BLaER1 treated with 17β-estradiol and CSF1 and Interleukin-3, amounts not matched to agents 10 nM and 100 nM (cell line): ENCODE results near the gene AK9.
"Not testable (repeated sequence)": the region's sequence is repeated elsewhere in the genome, so short reads cannot be mapped to it uniquely, and the experiment has no call there.

ENCODE experiments used
- H3K27ac ChIP-seq, 11 experiments: shearing (Covaris generic); formaldehyde crosslinking; 2 replicates each; pipeline ENCODE4 v1.8.1; 2022
- H3K27me3 ChIP-seq, 11 experiments: shearing (Covaris generic); formaldehyde crosslinking; 2 replicates each; pipeline ENCODE4 v1.8.1; 2022
- H3K36me3 ChIP-seq, 11 experiments: shearing (Covaris generic); formaldehyde crosslinking; 2 replicates each; pipeline ENCODE4 v1.8.1; 2022
- H3K4me1 ChIP-seq, 10 experiments: shearing (Covaris generic); formaldehyde crosslinking; 2 replicates each; pipeline ENCODE4 v1.8.1; 2022
- H3K4me2 ChIP-seq, 11 experiments: shearing (Covaris generic); formaldehyde crosslinking; 2 replicates each; pipeline ENCODE4 v1.8.1; 2022
- H3K4me3 ChIP-seq, 10 experiments: shearing (Covaris generic); formaldehyde crosslinking; 2 replicates each; pipeline ENCODE4 v1.8.1; 2022
- H3K9ac ChIP-seq, 11 experiments: shearing (Covaris generic); formaldehyde crosslinking; 2 replicates each; pipeline ENCODE4 v1.8.1; 2022
- H3K9me3 ChIP-seq, 11 experiments: shearing (Covaris generic); formaldehyde crosslinking; replicated peaks in 1 of 11; 2 replicates each; pipeline ENCODE4 v1.8.1; 2022
- H4K20me1 ChIP-seq, 11 experiments: shearing (Covaris generic); formaldehyde crosslinking; 2 replicates each; pipeline ENCODE4 v1.8.1; 2022
- Cebpa-rat ChIP-seq, 11 experiments: shearing (Covaris generic); IDR thresholded peaks; 2 replicates each; pipeline ENCODE4 v1.8.1; 2022

The AK9 gene

DNA sequence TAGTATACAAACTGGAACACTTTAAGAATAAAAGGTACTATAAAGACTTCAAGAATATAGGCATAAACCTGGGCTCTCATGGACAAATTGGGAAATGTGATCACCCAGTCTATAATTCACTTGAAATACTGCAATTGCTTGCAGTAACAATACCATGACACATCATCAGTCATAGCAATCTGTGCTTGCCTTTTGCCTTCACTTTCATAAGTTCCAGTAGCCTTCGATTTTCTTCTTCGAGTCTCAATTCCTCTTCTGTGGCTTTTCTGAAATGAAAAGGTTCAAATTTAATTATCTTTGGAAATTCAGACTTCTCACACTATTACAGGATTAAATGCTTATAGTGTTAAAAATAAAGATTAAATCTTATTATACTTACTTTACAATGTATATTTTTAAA, 111.6 kb downstream of the AK9 start:
- Histone ChIP-seq H3K27me3 (no peaks in the 10 kb centered on the region), H3K4me2 (no peak overlapping the region), H3K9me3 (peaks cover 0 to 3% (median 0%) of the 10 kb centered on the region in 11 experiments; a peak in 2 of 22 replicates), H3K4me1 (no peaks in the 10 kb centered on the region), H3K36me3 (0 out of 22 replicates have a peak, but pooled peaks cover 0 to 4% (median 0%) of the 10 kb centered on the region in 11 experiments), H3K4me3 (no peak overlapping the region), H3K27ac (no peak overlapping the region), H3K9ac (no peak overlapping the region), H4K20me1 (no peaks in the 10 kb centered on the region)
- no peak for TF ChIP-seq Cebpa-rat (IDR thresholded peaks at IDR 0.05)

DNA sequence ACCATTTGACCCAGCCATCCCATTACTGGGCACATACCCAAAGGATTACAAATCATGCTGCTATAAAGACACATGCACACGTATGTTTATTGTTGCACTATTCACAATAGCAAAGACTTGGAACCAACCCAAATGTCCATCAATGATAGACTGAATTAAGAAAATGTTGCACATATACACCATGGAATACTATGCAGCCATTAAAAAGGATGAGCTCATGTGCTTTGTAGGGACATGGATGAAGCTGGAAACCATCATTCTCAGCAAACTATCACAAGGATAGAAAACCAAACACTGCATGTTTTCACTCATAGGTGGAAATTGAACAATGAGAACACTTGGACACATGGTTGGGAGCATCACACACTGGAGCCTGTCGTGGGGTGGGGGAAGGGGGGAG, 121.1 kb downstream of the AK9 start:
- H3K4me2 ChIP-seq, H3K27ac ChIP-seq: not testable (repeated sequence)

DNA sequence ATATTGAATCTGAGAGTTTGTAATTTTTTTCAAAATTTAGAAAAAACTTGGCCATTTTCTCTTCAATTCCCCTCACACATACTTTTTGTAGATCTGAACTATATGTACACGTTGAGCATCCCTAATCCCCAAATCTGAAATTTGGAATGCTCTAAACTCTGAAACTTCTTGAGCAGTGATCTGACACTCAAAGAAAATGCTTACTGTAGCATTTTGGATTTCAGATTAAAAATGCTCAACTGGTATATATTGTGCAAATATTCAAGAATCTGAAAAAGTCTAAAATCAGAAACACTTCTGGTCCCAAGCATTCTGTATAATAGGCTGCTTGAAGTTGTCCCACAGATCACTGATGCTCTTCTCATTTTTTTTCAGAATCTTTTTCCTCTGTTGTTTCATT, 129.2 kb downstream of the AK9 start:
- no peak for TF ChIP-seq Cebpa-rat (IDR thresholded peaks at IDR 0.05)
- Histone ChIP-seq H3K9ac (no peak overlapping the region), H3K27me3 (no peaks in the 10 kb centered on the region), H4K20me1 (no peaks in the 10 kb centered on the region), H3K4me3 (no peak overlapping the region), H3K27ac (no peak overlapping the region), H3K36me3 (peaks cover 0 to 10% (median 0%) of the 10 kb centered on the region in 11 experiments; a peak in 2 of 22 replicates), H3K4me1 (no peaks in the 10 kb centered on the region), H3K9me3 (peaks cover 9 to 16% (median 11%) of the 10 kb centered on the region in 11 experiments), H3K4me2 (no peak overlapping the region)

More for the DNA sequence above, 121.1 kb downstream of the AK9 start:
- H3K27me3 ChIP-seq, H4K20me1 ChIP-seq, H3K36me3 ChIP-seq, H3K4me3 ChIP-seq, H3K9ac ChIP-seq, H3K4me1 ChIP-seq: not testable (repeated sequence)
- peaks cover 0 to 13% (median 0%) of the 10 kb centered on the region in 11 experiments; a peak in 3 of 22 replicates for H3K9me3 ChIP-seq

DNA sequence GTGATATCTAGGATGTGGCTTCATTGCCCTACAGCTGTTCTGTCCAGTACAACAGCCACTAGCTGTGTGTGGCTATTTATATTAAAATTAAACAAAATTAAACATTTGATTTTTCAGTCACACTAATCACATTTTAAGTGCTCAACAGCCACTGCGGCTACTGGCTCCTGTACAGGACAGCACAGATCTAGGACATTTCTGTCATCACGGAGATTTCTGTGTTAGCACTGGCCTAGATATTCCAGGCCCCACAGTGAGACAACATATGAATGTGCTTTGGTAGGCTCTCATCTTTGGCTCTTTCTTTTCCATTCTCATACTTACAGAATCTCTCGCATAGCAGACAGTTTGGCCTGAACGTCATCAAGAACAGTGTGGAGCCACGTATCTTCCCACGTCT, 159.6 kb downstream of the AK9 start:
- Histone ChIP-seq H4K20me1 (no peaks in the 10 kb centered on the region), H3K36me3 (no peaks in the 10 kb centered on the region), H3K9ac (no peak overlapping the region), H3K4me2 (no peak overlapping the region), H3K9me3 (no peaks in the 10 kb centered on the region), H3K27me3 (no peaks in the 10 kb centered on the region), H3K4me1 (no peaks in the 10 kb centered on the region), H3K27ac (no peak overlapping the region), H3K4me3 (no peak overlapping the region)
- no peak for TF ChIP-seq Cebpa-rat (IDR thresholded peaks at IDR 0.05)

DNA sequence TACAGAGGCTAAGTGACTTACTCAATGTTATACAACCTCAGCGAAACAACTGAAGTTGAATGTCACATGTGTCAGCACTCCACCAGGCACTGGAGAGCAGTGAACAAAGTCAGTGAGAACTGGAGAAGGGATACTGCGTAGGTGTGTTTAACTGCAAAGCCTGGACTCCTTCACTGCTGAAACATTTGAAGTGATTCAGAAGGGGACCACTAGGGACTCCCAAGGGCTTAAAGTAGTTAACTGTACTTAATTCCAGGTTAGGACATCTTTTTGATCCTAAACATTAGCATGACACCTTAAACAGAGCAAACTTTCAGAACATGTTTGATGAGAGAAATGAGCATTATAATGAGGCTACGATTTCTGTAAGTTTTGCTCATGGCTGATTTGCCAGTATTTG, 163.0 kb downstream of the AK9 start:
- Histone ChIP-seq H3K36me3 (no peaks in the 10 kb centered on the region), H3K27me3 (no peaks in the 10 kb centered on the region), H3K27ac (no peak overlapping the region), H3K4me2 (no peak overlapping the region), H3K4me3 (no peak overlapping the region), H4K20me1 (no peaks in the 10 kb centered on the region), H3K9ac (no peak overlapping the region), H3K4me1 (peaks cover 0 to 6% (median 0%) of the 10 kb centered on the region in 10 experiments; a peak in 2 of 20 replicates), H3K9me3 (peaks cover 5 to 13% (median 11%) of the 10 kb centered on the region in 11 experiments; a peak in 12 of 22 replicates)
- no peak for TF ChIP-seq Cebpa-rat (IDR thresholded peaks at IDR 0.05)

DNA sequence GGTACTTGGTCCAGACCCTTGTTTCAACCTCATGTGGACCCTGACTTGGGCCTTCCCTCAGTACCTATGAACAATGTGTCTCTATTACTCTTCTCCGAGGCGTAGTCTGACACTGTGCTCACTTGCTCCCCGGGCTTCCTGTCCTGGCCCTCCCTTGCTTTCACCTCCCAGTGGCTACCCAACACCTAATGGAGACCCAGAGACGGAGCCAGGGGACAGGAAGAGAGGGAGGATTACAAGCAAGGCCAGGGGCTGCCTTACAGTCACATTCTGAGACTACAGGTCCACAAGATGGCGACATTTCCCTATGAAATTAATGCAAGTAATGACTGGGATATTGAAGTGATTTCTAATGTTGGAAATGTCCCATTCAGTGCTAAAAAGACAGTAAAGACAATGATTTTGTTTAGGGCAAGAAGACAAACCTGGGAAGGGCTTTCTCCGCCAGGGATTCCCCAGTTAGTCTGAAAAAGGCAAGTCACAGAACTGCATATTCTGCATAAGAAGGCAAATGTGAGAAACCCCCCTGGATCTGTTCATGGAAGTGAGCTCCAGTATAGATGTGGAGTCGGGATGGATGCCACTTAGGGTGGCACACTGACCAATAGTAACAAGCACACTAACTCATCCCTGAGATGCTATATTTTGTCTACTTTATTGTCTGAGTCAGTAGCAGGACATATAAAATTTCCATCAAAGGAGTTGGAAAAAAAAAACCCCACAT, 163.9 kb downstream of the AK9 start:
- no peaks in the 10 kb centered on the region for H4K20me1 ChIP-seq
- H3K27ac ChIP-seq: no peak overlapping the region
- peaks cover 0 to 6% (median 0%) of the 10 kb centered on the region in 10 experiments; a peak in 2 of 20 replicates for H3K4me1 ChIP-seq
- no peaks in the 10 kb centered on the region for H3K36me3 ChIP-seq
- 0 out of 22 replicates have a peak overlapping the region, but pooled peaks of 1 of the 11 experiments have one; percentile 26 for H3K9ac ChIP-seq
- no peak for TF ChIP-seq Cebpa-rat (IDR thresholded peaks at IDR 0.05)
- H3K27me3 ChIP-seq: no peaks in the 10 kb centered on the region
- H3K4me3 ChIP-seq: no peak overlapping the region
- H3K9me3 ChIP-seq: peaks cover 5 to 13% (median 11%) of the 10 kb centered on the region in 11 experiments; a peak in 12 of 22 replicates
- no peak overlapping the region for H3K4me2 ChIP-seq

DNA sequence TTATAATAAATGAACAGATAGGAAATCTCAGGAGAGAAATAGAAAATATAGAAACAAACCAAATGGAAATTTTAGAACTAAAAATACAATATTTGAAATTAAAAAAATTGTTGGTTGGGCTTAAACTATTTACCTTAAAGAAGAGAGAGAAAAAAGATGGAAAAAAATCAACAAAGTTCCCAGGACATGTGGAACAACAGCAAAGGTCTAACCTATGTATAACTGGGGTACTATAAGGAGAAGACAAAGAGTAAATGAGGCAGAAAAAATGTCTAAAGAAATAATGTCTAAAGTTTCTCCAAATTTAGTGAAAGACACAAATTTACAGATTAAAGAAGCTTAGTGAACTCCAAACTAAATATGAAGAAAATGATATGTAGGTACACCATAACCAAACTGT, 166.9 kb downstream of the AK9 start:
- no peaks in the 10 kb centered on the region for H3K27me3 ChIP-seq
- H3K27ac ChIP-seq: no peak overlapping the region
- H3K4me1 ChIP-seq: peaks cover 0 to 18% (median 0%) of the 10 kb centered on the region in 10 experiments; a peak in 3 of 20 replicates
- H3K36me3 ChIP-seq: no peaks in the 10 kb centered on the region
- no peak overlapping the region for H3K9ac ChIP-seq
- no peak overlapping the region for H3K4me2 ChIP-seq
- peaks cover 8 to 24% (median 21%) of the 10 kb centered on the region in 11 experiments; a peak in 19 of 22 replicates for H3K9me3 ChIP-seq
- no peak overlapping the region for H3K4me3 ChIP-seq
- H4K20me1 ChIP-seq: no peaks in the 10 kb centered on the region
- TF ChIP-seq Cebpa-rat (IDR thresholded peaks at IDR 0.05): no peak

DNA sequence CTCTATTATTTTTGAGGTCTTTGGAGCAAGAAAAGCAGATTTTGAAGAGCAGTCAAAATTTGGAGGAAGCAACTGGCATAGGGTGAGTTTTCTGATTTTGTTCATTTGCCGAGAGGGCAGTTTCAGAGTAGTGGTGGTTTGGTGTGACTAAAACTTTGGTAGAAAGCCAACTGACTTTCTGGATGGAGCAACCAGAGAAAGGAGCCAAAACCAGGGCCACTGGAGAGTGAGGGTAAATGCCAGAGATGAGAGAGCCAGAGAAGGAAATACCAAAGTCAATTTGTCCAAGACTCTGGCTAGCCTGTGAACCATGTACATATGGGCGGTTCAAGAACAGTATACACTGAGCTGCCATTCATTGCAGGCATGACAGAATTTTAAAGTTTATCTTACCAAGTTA, 167.5 kb downstream of the AK9 start:
- no peak overlapping the region for H3K9ac ChIP-seq
- peak overlapping the region in 1 of 11 experiments; percentile 11; a peak in 1 of 22 replicates for H3K27ac ChIP-seq
- H3K36me3 ChIP-seq: no peaks in the 10 kb centered on the region
- no peaks in the 10 kb centered on the region for H4K20me1 ChIP-seq
- peaks cover 8 to 26% (median 21%) of the 10 kb centered on the region in 11 experiments; a peak in 19 of 22 replicates for H3K9me3 ChIP-seq
- no peak for TF ChIP-seq Cebpa-rat (IDR thresholded peaks at IDR 0.05)
- no peaks in the 10 kb centered on the region for H3K27me3 ChIP-seq
- H3K4me2 ChIP-seq: 0 out of 22 replicates have a peak overlapping the region, but pooled peaks of 1 of the 11 experiments have one; percentile 35
- H3K4me3 ChIP-seq: no peak overlapping the region
- peaks cover 0 to 18% (median 0%) of the 10 kb centered on the region in 10 experiments; a peak in 3 of 20 replicates for H3K4me1 ChIP-seq

DNA sequence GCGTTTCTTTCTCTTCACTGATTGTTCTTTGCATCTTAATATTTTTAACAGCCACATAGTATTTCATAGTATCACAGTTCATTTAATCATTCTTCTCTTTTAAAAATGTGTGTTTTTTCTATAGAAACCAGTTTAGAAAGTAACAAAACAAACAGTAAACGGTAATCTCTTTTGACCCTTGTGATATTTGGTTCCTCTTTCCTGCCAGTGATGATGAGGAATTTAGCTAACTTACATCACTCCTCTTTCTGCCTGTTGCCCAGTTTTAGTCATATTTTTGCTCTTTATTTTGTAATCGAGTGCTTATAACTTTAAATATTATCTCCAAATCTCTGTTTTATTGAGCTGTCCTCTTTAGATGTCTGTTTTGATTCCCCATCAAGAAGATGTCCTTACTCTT, 169.9 kb downstream of the AK9 start:
- H3K4me2 ChIP-seq: no peak overlapping the region; a peak in 1 of 22 replicates
- H3K4me3 ChIP-seq: no peak overlapping the region
- peaks cover 10 to 30% (median 15%) of the 10 kb centered on the region in 10 experiments; a peak in 19 of 20 replicates for H3K4me1 ChIP-seq
- no peak for TF ChIP-seq Cebpa-rat (IDR thresholded peaks at IDR 0.05)
- no peaks in the 10 kb centered on the region for H3K36me3 ChIP-seq
- no peaks in the 10 kb centered on the region for H3K27me3 ChIP-seq
- H3K27ac ChIP-seq: peak overlapping the region in 2 of 11 experiments; percentile 43 to 58; a peak in 3 of 22 replicates
- no peak overlapping the region for H3K9ac ChIP-seq
- H3K9me3 ChIP-seq: peaks cover 8 to 26% (median 21%) of the 10 kb centered on the region in 11 experiments; a peak in 19 of 22 replicates
- no peaks in the 10 kb centered on the region for H4K20me1 ChIP-seq

DNA sequence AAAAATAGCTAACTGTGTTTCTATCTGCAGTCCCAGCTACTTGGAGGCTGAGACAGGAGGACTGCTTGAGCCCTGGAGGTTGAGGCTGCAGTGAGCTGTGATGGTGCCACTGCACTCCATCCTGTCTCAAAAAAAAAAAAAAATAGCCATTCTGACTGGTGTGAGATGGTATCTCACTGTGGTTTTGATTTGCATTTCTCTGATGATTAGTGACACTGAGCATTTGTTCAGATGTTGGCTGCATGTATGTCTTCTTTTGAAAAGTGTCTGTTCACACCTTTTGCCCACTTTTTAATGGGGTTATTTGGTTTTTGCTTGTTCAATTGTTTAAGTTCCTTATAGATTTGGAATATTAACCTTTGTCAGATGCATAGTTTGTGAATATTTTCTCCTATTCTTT, 171.4 kb downstream of the AK9 start:
- H3K4me2 ChIP-seq, H3K27ac ChIP-seq, H4K20me1 ChIP-seq, H3K4me3 ChIP-seq, H3K27me3 ChIP-seq, H3K36me3 ChIP-seq, H3K9ac ChIP-seq: not testable (repeated sequence)
- H3K9me3 ChIP-seq: peaks cover 6 to 26% (median 21%) of the 10 kb centered on the region in 11 experiments; a peak in 19 of 22 replicates
- peaks cover 14 to 36% (median 23%) of the 10 kb centered on the region in 10 experiments; a peak in 19 of 20 replicates for H3K4me1 ChIP-seq
